Astrocyte (in vitro differentiated cells and primary cell): ENCODE results near the gene PLPP1. TPM values are rescaled to one million over a fixed set of nuclear protein-coding genes. Genes with fewer than 3 reads are reported as not detected.
"Not testable (repeated sequence)": the region's sequence is repeated elsewhere in the genome, so short reads cannot be mapped to it uniquely, and the experiment has no call there.

Experiments used
- DNase-seq: peaks from one replicate; pipeline ENCODE4 v3.0.0-alpha.2; 2010; ENCODE audit warnings: low read depth
- FAIRE-seq: peaks from 2 replicates; lab custom pipeline; 2011; peaks lifted over from hg19 to GRCh38; lab: Jason Lieb, UNC
- H2AFZ ChIP-seq: 2 replicates; pipeline ENCODE4 v1.6.0; 2012; ENCODE audit warnings: low read depth, low read length, inconsistent platforms
- H3K27ac ChIP-seq: 2 replicates; pipeline ENCODE4 v1.5.1; 2011; ENCODE audit warnings: low read depth, low read length, inconsistent platforms
- H3K27me3 ChIP-seq: 2 replicates; pipeline ENCODE4 v1.6.0; 2011; ENCODE audit warnings: low read length, inconsistent platforms; ENCODE audit not compliant: insufficient read depth
- H3K36me3 ChIP-seq: 2 replicates; pipeline ENCODE4 v1.5.1; 2011; ENCODE audit warnings: low read length, inconsistent platforms; ENCODE audit not compliant: insufficient read depth
- H3K4me1 ChIP-seq: 2 replicates; pipeline ENCODE4 v1.5.1; 2011; ENCODE audit warnings: low read length, inconsistent platforms; ENCODE audit not compliant: insufficient read depth
- H3K4me2 ChIP-seq: 2 replicates; pipeline ENCODE4 v1.6.0; 2012; ENCODE audit warnings: low read length, inconsistent platforms
- H3K4me3 ChIP-seq: 2 replicates; pipeline ENCODE4 v1.5.1; 2011; ENCODE audit warnings: low read depth, mild to moderate bottlenecking, low read length, inconsistent platforms; ENCODE audit not compliant: insufficient read depth
- H3K79me2 ChIP-seq: 2 replicates; pipeline ENCODE4 v1.6.0; 2012; ENCODE audit warnings: mild to moderate bottlenecking, low read length, inconsistent platforms; ENCODE audit not compliant: insufficient read depth
- H3K9ac ChIP-seq: 2 replicates; pipeline ENCODE4 v1.6.0; 2012; ENCODE audit warnings: mild to moderate bottlenecking, low read length, inconsistent platforms
- H3K9me3 ChIP-seq: 2 replicates; pipeline ENCODE4 v1.5.1; 2012; ENCODE audit warnings: low read depth, mild to moderate bottlenecking, low read length, inconsistent platforms; ENCODE audit not compliant: insufficient read depth
- H4K20me1 ChIP-seq: 2 replicates; pipeline ENCODE4 v1.6.0; 2012; ENCODE audit warnings: low read length, inconsistent platforms; ENCODE audit not compliant: insufficient read depth
- H3K27ac Mint-ChIP-seq: one replicate; pipeline ENCODE4 v1.8.0; 2021; ENCODE audit warnings: mild to moderate bottlenecking, mixed read lengths; ENCODE audit not compliant: unreplicated experiment
- H3K27me3 Mint-ChIP-seq: one replicate; pipeline ENCODE4 v1.8.0; 2021; ENCODE audit warnings: low read depth, mixed read lengths; ENCODE audit not compliant: unreplicated experiment
- H3K36me3 Mint-ChIP-seq: one replicate; pipeline ENCODE4 v1.8.0; 2021; ENCODE audit warnings: low read depth, mixed read lengths; ENCODE audit not compliant: unreplicated experiment
- H3K4me1 Mint-ChIP-seq: one replicate; pipeline ENCODE4 v1.8.0; 2021; ENCODE audit warnings: low read depth, mixed read lengths; ENCODE audit not compliant: unreplicated experiment
- H3K4me3 Mint-ChIP-seq: one replicate; pipeline ENCODE4 v1.8.0; 2021; ENCODE audit warnings: mild to moderate bottlenecking, moderate library complexity, mixed read lengths; ENCODE audit not compliant: unreplicated experiment
- H3K9me3 Mint-ChIP-seq: one replicate; pipeline ENCODE4 v1.8.0; 2021; ENCODE audit warnings: mild to moderate bottlenecking, mixed read lengths; ENCODE audit not compliant: unreplicated experiment
- EZH2 ChIP-seq: IDR thresholded peaks from 2 replicates; pipeline ENCODE4 v1.6.1; 2012; ENCODE audit warnings: mild to moderate bottlenecking, low read length, inconsistent platforms; ENCODE audit not compliant: insufficient read depth
- total RNA-seq: library from RNA; stranded (reverse); gene quantifications from 2 replicates; pipeline ENCODE4 v1.2.1, GENCODE V29; 2021
- TF ChIP-seq, protein P1 (sequence below): IDR thresholded peaks from 2 replicates; pipeline ENCODE4 v1.5.1; 2011; ENCODE audit warnings: low read depth, mild to moderate bottlenecking, inconsistent platforms, low read length, moderate library complexity; ENCODE audit not compliant: insufficient read depth

The PLPP1 gene
- total RNA-seq, 1 donor from 2014 or later: 56.3 TPM

DNA sequence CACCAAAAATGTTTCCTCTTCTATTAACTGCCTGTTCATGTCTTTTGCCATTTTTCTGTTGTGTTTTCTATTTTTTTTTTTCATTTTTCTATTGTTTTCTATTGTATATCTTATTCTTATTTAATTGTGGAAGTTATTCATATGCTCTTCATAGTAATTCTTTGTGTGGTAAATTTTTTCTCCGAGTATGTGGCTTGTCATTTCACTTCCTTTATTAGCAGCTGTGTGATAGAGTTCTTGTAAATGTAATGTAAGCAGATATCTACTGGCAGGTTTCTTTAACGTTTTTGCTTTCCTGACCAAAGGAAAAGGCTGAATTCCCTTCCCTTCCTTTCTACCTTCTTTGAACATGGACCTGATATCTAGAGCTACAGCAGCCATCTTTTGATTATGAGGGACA lies 5.8 kb upstream of the PLPP1 start:
- Histone ChIP-seq H3K9me3 (no peaks in the 10 kb centered on the region), H3K4me1 (peaks cover under 1% of the 10 kb centered on the region), H3K4me2 (no peak overlapping the region), H3K4me3 (no peak overlapping the region), H3K79me2 (no peaks in the 10 kb centered on the region), H4K20me1 (no peaks in the 10 kb centered on the region), H3K36me3 (no peaks in the 10 kb centered on the region), H2AFZ (no peak overlapping the region), H3K9ac (no peak overlapping the region), H3K27ac (no peak overlapping the region), H3K27me3 (no peaks in the 10 kb centered on the region)
- FAIRE-seq (no peak), DNase-seq (no peak)
- H3K27ac Mint-ChIP-seq: no peak overlapping the region
- peaks cover 4% of the 10 kb centered on the region for H3K4me1 Mint-ChIP-seq
- H3K4me3 Mint-ChIP-seq: no peak overlapping the region
- TF ChIP-seq, protein P1, sequence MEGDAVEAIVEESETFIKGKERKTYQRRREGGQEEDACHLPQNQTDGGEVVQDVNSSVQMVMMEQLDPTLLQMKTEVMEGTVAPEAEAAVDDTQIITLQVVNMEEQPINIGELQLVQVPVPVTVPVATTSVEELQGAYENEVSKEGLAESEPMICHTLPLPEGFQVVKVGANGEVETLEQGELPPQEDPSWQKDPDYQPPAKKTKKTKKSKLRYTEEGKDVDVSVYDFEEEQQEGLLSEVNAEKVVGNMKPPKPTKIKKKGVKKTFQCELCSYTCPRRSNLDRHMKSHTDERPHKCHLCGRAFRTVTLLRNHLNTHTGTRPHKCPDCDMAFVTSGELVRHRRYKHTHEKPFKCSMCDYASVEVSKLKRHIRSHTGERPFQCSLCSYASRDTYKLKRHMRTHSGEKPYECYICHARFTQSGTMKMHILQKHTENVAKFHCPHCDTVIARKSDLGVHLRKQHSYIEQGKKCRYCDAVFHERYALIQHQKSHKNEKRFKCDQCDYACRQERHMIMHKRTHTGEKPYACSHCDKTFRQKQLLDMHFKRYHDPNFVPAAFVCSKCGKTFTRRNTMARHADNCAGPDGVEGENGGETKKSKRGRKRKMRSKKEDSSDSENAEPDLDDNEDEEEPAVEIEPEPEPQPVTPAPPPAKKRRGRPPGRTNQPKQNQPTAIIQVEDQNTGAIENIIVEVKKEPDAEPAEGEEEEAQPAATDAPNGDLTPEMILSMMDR: no peak
- no peak for TF ChIP-seq EZH2
- no peaks in the 10 kb centered on the region for H3K27me3 Mint-ChIP-seq
- no peaks in the 10 kb centered on the region for H3K9me3 Mint-ChIP-seq
- no peaks in the 10 kb centered on the region for H3K36me3 Mint-ChIP-seq

DNA sequence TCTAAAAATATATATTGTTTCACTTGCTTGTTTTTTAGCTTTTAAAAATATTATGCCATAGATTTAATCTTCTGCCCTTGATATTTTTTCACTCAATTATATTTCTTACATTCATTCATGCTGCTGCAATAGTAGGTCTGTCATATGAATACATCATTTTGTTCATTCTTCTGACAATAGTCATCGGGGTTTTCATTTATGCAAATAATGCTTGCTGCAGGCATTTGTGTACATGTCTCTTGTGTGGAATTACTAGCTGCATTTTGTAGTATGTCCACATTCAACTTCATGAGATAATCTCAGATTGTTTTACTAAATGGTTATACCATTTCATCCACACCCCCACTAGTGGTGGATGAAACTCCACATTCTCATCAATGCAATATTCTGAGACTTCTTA lies 5.3 kb upstream of the PLPP1 start:
- Mint-ChIP-seq H3K4me3 (no peak overlapping the region), H3K27ac (no peak overlapping the region), H3K4me1 (peaks cover 6% of the 10 kb centered on the region), H3K36me3 (no peaks in the 10 kb centered on the region), H3K9me3 (no peaks in the 10 kb centered on the region), H3K27me3 (no peaks in the 10 kb centered on the region)
- H3K9me3 ChIP-seq: no peaks in the 10 kb centered on the region
- TF ChIP-seq, protein P1: no peak
- no peak for TF ChIP-seq EZH2
- no peaks in the 10 kb centered on the region for H3K27me3 ChIP-seq
- peaks cover 4% of the 10 kb centered on the region for H3K4me1 ChIP-seq
- no peak overlapping the region for H3K4me2 ChIP-seq
- no peaks in the 10 kb centered on the region for H4K20me1 ChIP-seq
- H3K9ac ChIP-seq: no peak overlapping the region
- no peak overlapping the region for H3K4me3 ChIP-seq
- FAIRE-seq: peak; percentile 34
- no peak overlapping the region for H3K27ac ChIP-seq
- no peaks in the 10 kb centered on the region for H3K79me2 ChIP-seq
- no peaks in the 10 kb centered on the region for H3K36me3 ChIP-seq
- DNase-seq: peak; percentile 8
- no peak overlapping the region for H2AFZ ChIP-seq

DNA sequence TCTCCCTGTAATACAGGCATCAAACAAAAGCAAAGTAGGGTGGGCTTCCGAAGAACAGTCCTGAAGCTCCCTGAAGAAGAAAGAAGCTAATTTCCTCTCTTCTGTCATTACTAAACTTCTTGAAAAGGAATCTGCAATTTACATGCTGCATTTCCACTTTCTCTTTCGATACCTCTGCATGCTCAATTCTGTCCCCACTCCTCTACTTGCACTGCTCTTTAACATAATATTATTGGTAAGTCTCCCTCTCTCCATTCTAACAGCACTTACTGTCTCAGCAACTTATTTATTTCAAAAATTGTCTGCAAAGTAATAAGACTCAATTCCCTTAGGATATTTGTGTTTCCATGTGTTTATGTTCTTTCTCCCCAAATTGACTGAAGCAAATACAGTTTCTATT lies 3.9 kb upstream of the PLPP1 start:
- no peak overlapping the region for H3K4me2 ChIP-seq

DNA sequence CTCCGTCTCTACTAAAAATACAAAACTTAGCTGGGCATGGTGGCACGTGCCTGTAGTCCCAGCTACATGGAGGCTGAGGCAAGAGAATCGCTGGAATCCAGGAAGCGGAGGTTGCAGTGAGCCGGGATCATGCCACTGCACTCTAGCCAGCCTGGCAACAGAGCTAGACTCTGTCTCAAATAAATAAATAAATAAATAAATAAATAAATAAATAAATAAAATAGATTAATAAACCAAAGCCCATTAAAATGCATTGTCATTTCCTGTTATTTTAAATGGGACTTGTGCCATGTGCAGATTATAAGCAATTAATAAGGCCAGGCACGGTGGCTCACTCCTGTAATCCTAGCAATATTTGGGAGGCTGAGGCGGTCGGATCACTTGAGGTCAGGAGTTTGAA lies 2.6 kb upstream of the PLPP1 start:
- H3K79me2 ChIP-seq: peaks cover 18% of the 10 kb centered on the region
- not testable (repeated sequence) for H3K4me3 Mint-ChIP-seq, H3K27ac ChIP-seq, H3K9ac ChIP-seq, DNase-seq, H2AFZ ChIP-seq, H4K20me1 ChIP-seq, H3K9me3 Mint-ChIP-seq, H3K4me2 ChIP-seq, FAIRE-seq, H3K4me3 ChIP-seq, H3K9me3 ChIP-seq, H3K4me1 Mint-ChIP-seq, H3K27me3 ChIP-seq, H3K36me3 Mint-ChIP-seq, H3K27ac Mint-ChIP-seq, H3K27me3 Mint-ChIP-seq, H3K36me3 ChIP-seq
- H3K4me1 ChIP-seq: peaks cover 11% of the 10 kb centered on the region

More for the DNA sequence above, 3.9 kb upstream of the PLPP1 start:
- no peaks in the 10 kb centered on the region for H3K9me3 Mint-ChIP-seq
- no peak overlapping the region for H3K4me3 Mint-ChIP-seq
- no peak for FAIRE-seq
- Histone ChIP-seq H4K20me1 (peaks cover 5% of the 10 kb centered on the region), H3K4me1 (peaks cover 7% of the 10 kb centered on the region), H3K4me3 (no peak overlapping the region), H3K36me3 (no peaks in the 10 kb centered on the region), H3K27me3 (no peaks in the 10 kb centered on the region), H3K9me3 (no peaks in the 10 kb centered on the region), H3K9ac (no peak overlapping the region), H3K79me2 (peaks cover 6% of the 10 kb centered on the region), H2AFZ (no peak overlapping the region), H3K27ac (no peak overlapping the region)
- DNase-seq: no peak
- no peak overlapping the region for H3K27ac Mint-ChIP-seq
- H3K4me1 Mint-ChIP-seq: peaks cover 7% of the 10 kb centered on the region
- no peaks in the 10 kb centered on the region for H3K36me3 Mint-ChIP-seq
- no peaks in the 10 kb centered on the region for H3K27me3 Mint-ChIP-seq
- TF ChIP-seq EZH2: no peak
- TF ChIP-seq, protein P1: no peak
